BE2C (cell line): ENCODE measurements around the gene ASCL1.

ENCODE experiments used
- DNase-seq: peaks from one replicate; pipeline ENCODE4 v3.0.0-alpha.2; 2020
- H3K27me3 ChIP-seq: fragments of 250-450 bp; sonication (Bioruptor Pico); 2 replicates; pipeline ENCODE4 v1.5.1; 2020; ENCODE audit warnings: mild to moderate bottlenecking
- H3K36me3 ChIP-seq: fragments of 250-450 bp; sonication (Bioruptor Pico); 2 replicates; pipeline ENCODE4 v1.5.1; 2020; ENCODE audit warnings: mild to moderate bottlenecking
- H3K4me1 ChIP-seq: fragments of 250-450 bp; sonication (Bioruptor Pico); 2 replicates; pipeline ENCODE4 v1.5.1; 2020
- H3K4me3 ChIP-seq: 2 replicates; pipeline ENCODE4 v1.5.1; 2011; ENCODE audit warnings: low read depth, low read length
- H3K9me3 ChIP-seq: fragments of 250-450 bp; sonication (Bioruptor Pico); 2 replicates; pipeline ENCODE4 v1.5.1; 2020
- CTCF ChIP-seq: IDR thresholded peaks from 2 replicates; pipeline ENCODE4 v1.5.1; 2012; ENCODE audit warnings: mild to moderate bottlenecking, low read depth, low read length

Gene ASCL1

DNA sequence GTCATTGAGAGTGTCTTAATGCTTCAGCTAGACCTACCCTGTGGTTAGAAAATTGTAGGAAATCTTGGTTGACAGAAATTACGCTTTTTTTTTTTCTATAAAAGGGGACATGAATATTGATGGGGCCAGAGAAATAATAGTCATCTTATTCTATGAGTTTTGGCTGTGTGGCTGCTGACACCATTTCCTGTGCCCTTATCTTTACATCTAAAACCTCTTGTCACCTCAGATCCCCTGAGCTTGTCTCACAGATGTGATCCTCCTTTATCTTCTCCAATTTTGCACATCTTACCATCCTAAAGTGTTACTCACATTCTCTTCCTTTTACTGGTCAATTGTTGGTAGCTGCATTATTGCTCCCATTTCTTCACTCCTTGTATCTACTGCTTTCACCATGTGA is 36.1 kb downstream of the ASCL1 start:
- Histone ChIP-seq H3K9me3 (no peaks in the 10 kb centered on the region), H3K36me3 (no peaks in the 10 kb centered on the region), H3K4me3 (no peak overlapping the region), H3K27me3 (no peaks in the 10 kb centered on the region), H3K4me1 (peaks cover 8% of the 10 kb centered on the region)
- no peak for TF ChIP-seq CTCF
- no peak for DNase-seq

- DNase-seq, result no peak
- H3K9me3 ChIP-seq, result no peaks in the 10 kb centered on the region
- H3K4me3 ChIP-seq, result no peak overlapping the region
- H3K27me3 ChIP-seq, result no peaks in the 10 kb centered on the region
- H3K36me3 ChIP-seq, result no peaks in the 10 kb centered on the region
- peaks cover 8% of the 10 kb centered on the region for H3K4me1 ChIP-seq
- TF ChIP-seq CTCF, result no peak
Measured at GRCh38 chr12:102995372-102995771, 37.9 kb downstream of the ASCL1 start.
